MCF 10A (cell line): ENCODE results near the gene KRT6B. TPM values are rescaled to one million over a fixed set of nuclear protein-coding genes. Genes with fewer than 3 reads are reported as not detected.

Experiments
- BruUV-seq: library from RNA; stranded (reverse); fragments of 400-500 nt; replicated peaks from 2 replicates; lab custom pipeline; 2021; lab: Mats Ljungman, UMichigan
- CTCF ChIA-PET: fragments of 300-600 bp; sonication (Branson Sonifier 250); formaldehyde crosslinking; extraction: SDS; loops from one replicate; lab custom pipeline; 2021; ENCODE audit warnings: antibody characterized with exemption, inconsistent platforms; lab: Yijun Ruan, JAX
- POLR2A ChIA-PET: fragments of 300-600, 350-650 bp; sonication (Branson Sonifier 250); formaldehyde crosslinking; extraction: SDS; loops from one replicate; lab custom pipeline; 2020; ENCODE audit warnings: antibody characterized with exemption, inconsistent platforms; lab: Yijun Ruan, JAX
- DNase-seq: peaks from one replicate; pipeline ENCODE4 v3.0.0-alpha.2; 2018; ENCODE audit not compliant: unreplicated experiment
- H3K27ac Mint-ChIP-seq: one replicate; pipeline ENCODE4 v1.8.0; 2022; ENCODE audit warnings: mild to moderate bottlenecking, low read depth, mixed read lengths; ENCODE audit not compliant: unreplicated experiment
- H3K27me3 Mint-ChIP-seq: one replicate; pipeline ENCODE4 v1.8.0; 2022; ENCODE audit warnings: mixed read lengths; ENCODE audit not compliant: insufficient read depth, unreplicated experiment
- H3K36me3 Mint-ChIP-seq: one replicate; pipeline ENCODE4 v1.8.0; 2022; ENCODE audit warnings: mild to moderate bottlenecking, moderate library complexity, mixed read lengths; ENCODE audit not compliant: insufficient read depth, unreplicated experiment
- H3K4me1 Mint-ChIP-seq: one replicate; pipeline ENCODE4 v1.8.0; 2022; ENCODE audit warnings: mixed read lengths; ENCODE audit not compliant: insufficient read depth, unreplicated experiment
- H3K4me3 Mint-ChIP-seq: one replicate; pipeline ENCODE4 v1.8.0; 2022; ENCODE audit warnings: mild to moderate bottlenecking, moderate library complexity, mixed read lengths; ENCODE audit not compliant: unreplicated experiment
- H3K9me3 Mint-ChIP-seq: one replicate; pipeline ENCODE4 v1.8.0; 2022; ENCODE audit warnings: mixed read lengths; ENCODE audit not compliant: unreplicated experiment
- intact Hi-C: fragments of 100-400 bp; cut with micrococcal nuclease; formaldehyde crosslinking; loops from 2 replicates; pipeline ENCODE4 v1.14.1; 2022
- total RNA-seq: library from RNA; stranded (reverse); gene quantifications from 2 replicates; pipeline ENCODE4 v1.2.3, GENCODE V29; 2022
- TF ChIP-seq, protein P1 (sequence below): fragments of 200-600 bp; IDR thresholded peaks from one replicate; pipeline ENCODE4 v1.8.0; 2022; ENCODE audit warnings: antibody characterized with exemption, mild to moderate bottlenecking; ENCODE audit not compliant: unreplicated experiment

The KRT6B gene
- total RNA-seq, 1 experiment from 2014 or later = 3.3 TPM

DNA sequence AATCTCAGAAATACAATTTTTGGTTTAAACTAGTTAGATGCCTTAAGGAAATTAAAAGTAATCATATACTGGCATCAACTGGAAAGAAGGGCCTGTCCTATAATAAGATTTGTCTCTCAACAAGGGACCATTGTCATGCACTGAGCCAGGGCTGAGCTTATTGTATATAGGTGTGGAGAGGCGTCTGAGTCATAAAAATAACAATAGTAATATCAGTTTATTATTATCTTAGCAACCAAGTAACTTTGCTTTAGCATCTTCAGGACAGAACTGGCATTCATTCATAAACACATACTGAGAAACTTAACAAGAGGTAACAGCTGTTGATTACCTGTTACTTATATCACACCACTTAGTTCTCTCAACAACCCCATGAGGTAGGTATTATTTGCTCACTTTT lies 24.9 kb downstream of the KRT6B start:
- CTCF ChIA-PET = interaction anchor here (0.7 to 2.0 kb wide), 4 partner anchors 8 to 269 kb away, joined by 3 to 13 read pairs (median 3); no protein-coding TSS in a partner anchor
- peak; percentile 35 for DNase-seq
- Mint-ChIP-seq H3K27me3 (peaks cover 32% of the 10 kb centered on the region), H3K36me3 (no peaks in the 10 kb centered on the region), H3K4me1 (no peaks in the 10 kb centered on the region), H3K9me3 (no peaks in the 10 kb centered on the region), H3K27ac (no peak overlapping the region), H3K4me3 (no peak overlapping the region)
- intact Hi-C loops = no loop called here
- no TSS peak for BruUV-seq
- TF ChIP-seq, protein P1, sequence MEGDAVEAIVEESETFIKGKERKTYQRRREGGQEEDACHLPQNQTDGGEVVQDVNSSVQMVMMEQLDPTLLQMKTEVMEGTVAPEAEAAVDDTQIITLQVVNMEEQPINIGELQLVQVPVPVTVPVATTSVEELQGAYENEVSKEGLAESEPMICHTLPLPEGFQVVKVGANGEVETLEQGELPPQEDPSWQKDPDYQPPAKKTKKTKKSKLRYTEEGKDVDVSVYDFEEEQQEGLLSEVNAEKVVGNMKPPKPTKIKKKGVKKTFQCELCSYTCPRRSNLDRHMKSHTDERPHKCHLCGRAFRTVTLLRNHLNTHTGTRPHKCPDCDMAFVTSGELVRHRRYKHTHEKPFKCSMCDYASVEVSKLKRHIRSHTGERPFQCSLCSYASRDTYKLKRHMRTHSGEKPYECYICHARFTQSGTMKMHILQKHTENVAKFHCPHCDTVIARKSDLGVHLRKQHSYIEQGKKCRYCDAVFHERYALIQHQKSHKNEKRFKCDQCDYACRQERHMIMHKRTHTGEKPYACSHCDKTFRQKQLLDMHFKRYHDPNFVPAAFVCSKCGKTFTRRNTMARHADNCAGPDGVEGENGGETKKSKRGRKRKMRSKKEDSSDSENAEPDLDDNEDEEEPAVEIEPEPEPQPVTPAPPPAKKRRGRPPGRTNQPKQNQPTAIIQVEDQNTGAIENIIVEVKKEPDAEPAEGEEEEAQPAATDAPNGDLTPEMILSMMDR = no peak
- POLR2A ChIA-PET = interaction anchor here (1.1 to 1.3 kb wide), 3 partner anchors 8 to 93 kb away, joined by 3 to 4 read pairs (median 3); partner anchors contain the start of gene KRT5

DNA sequence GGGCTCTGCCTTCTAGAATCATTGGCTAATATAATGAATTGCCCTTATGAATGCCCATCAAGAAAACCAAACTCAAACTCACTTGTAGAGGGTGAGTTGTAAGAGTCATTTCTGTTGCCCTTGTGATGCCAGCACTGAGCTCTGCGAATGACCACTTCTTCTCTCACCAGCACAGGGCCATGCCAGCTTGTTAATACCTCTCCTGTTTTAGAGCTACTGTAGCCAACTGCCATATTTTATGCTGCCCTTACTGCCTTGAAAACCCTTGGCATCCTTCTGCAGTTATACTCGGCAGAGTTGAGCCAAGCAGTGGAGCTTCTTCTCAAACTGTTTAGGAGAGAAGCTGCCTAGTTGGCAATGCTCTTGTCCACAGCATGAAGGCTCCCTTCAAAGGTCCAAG lies 25.9 kb downstream of the KRT6B start:
- DNase-seq = no peak
- peaks cover 23% of the 10 kb centered on the region for H3K27me3 Mint-ChIP-seq
- no peaks in the 10 kb centered on the region for H3K9me3 Mint-ChIP-seq
- intact Hi-C loops = no loop called here
- H3K36me3 Mint-ChIP-seq = no peaks in the 10 kb centered on the region
- no peak overlapping the region for H3K4me3 Mint-ChIP-seq
- TF ChIP-seq, protein P1 = no peak
- no TSS peak for BruUV-seq
- no peak overlapping the region for H3K27ac Mint-ChIP-seq
- ChIA-PET POLR2A (no interaction called here), CTCF (interaction anchor here (1.0 to 1.1 kb wide), 2 partner anchors 14 to 54 kb away, joined by 3 read pairs; no protein-coding TSS in a partner anchor)
- H3K4me1 Mint-ChIP-seq = no peaks in the 10 kb centered on the region

DNA sequence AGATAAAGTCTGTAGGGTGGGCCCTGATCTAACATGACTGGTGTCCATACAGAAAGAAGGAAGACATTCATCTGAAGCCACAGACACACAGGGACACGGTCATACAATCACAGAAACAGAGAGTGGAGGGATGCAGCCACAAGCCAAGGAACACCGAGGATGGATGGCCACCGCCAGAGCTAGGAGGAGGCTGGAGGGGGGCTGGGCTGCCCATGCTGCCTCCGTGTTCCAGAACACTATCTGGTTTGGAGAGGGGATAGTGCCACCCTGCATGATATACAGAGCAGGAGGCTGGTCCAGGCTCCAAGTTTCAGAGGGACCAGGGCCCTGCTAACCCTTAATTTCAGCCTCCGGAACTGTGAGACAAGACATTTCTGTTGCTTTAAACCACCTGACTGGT lies 26.5 kb downstream of the KRT6B start:
- peaks cover 17% of the 10 kb centered on the region for H3K27me3 Mint-ChIP-seq
- H3K9me3 Mint-ChIP-seq = no peaks in the 10 kb centered on the region
- H3K4me1 Mint-ChIP-seq = no peaks in the 10 kb centered on the region
- BruUV-seq = no TSS peak
- no peak overlapping the region for H3K27ac Mint-ChIP-seq
- H3K4me3 Mint-ChIP-seq = no peak overlapping the region
- CTCF ChIA-PET = interaction anchor here (0.6 to 1.1 kb wide), 3 partner anchors 14 to 54 kb away, joined by 3 read pairs; no protein-coding TSS in a partner anchor
- H3K36me3 Mint-ChIP-seq = no peaks in the 10 kb centered on the region
- DNase-seq = no peak
- TF ChIP-seq, protein P1 = no peak
- intact Hi-C loops = no loop called here
- POLR2A ChIA-PET = no interaction called here

DNA sequence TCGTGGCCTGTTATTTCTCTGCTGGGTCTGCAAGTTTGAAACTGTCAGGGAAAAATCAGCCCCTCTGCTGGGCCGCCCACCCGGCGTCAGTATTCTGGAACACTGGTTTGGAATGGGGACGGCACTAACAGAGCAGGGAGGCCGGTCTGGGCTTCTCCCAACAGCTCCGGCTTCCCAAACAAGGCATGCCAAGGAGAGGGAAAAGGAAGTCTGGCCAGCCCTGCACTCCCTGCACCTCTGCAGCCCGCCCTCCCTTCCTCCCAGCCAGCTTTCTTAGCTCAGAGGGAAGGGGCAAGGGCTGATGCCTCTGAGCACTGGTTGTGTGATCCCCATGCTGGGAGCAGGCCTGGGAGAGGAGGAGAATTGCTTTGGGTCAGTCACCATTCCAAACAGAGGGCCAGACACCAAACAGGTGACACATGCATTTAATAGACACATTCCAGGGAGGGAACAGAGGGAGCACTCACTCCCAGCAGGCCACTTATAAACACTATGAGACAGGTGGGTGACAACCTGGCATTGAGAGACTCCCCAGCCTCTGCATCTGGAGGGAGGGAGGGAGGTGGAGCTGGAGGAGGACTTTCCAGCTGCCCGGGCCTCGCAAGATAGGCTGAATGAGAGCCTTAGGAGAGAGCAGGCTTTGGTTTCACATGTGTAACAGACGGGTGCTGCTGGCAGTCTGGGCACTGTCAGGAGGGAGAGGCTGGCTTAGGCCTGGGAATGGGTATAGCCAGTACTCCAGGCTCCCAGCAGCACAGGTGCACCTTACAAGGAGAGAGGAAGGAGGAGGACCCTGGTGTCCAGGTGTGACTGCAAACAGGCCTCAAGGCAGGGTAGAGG lies 28.1 kb downstream of the KRT6B start:
- no peak for DNase-seq
- BruUV-seq = no TSS peak
- POLR2A ChIA-PET = interaction anchor here (0.6 kb wide), 3 partner anchors 28 to 1017 kb away, joined by 3 read pairs; no protein-coding TSS in a partner anchor

More for the DNA sequence above, 28.1 kb downstream of the KRT6B start:
- intact Hi-C loops = no loop called here
- H3K9me3 Mint-ChIP-seq = no peaks in the 10 kb centered on the region
- H3K36me3 Mint-ChIP-seq = no peaks in the 10 kb centered on the region
- CTCF ChIA-PET = interaction anchor here (0.6 kb wide), 1 partner anchor 157 kb away, joined by 3 read pairs; no protein-coding TSS in a partner anchor
- H3K27ac Mint-ChIP-seq = no peak overlapping the region
- no peak overlapping the region for H3K4me3 Mint-ChIP-seq
- H3K4me1 Mint-ChIP-seq = peaks cover 10% of the 10 kb centered on the region
- H3K27me3 Mint-ChIP-seq = peaks cover 8% of the 10 kb centered on the region
- TF ChIP-seq, protein P1 = no peak
